K562 (cell line): ENCODE data around the gene SPPL3. TPM values are rescaled to one million over a fixed set of nuclear protein-coding genes. Genes with fewer than 3 reads are reported as not detected.

Experiments used
- ATAC-seq: fragments of 200-7000 bp; cut with Tn5 transposase; 3 replicates; pipeline ENCODE4 v1.9.1; 2020; ENCODE audit warnings: moderate library complexity
- BruUV-seq: library from RNA; stranded (reverse); fragments of 400-500 nt; replicated peaks from 2 replicates; lab custom pipeline; 2021; lab: Mats Ljungman, UMichigan
- CTCF ChIA-PET: fragments of 300-600 bp; formaldehyde crosslinking; extraction: SDS; loops from one replicate; lab custom pipeline; 2021; ENCODE audit warnings: low intra/inter-chr PET ratio; lab: Yijun Ruan, JAX
- POLR2A ChIA-PET: fragments of 300-600, 350-650 bp; sonication (Branson Sonifier 250); formaldehyde crosslinking; extraction: SDS; loops from one replicate; lab custom pipeline; 2021; ENCODE audit warnings: antibody characterized with exemption, inconsistent platforms; lab: Yijun Ruan, JAX
- DNase-seq, 4 experiments: peaks; one replicate each; pipeline versions ENCODE4 v3.0.0 to v3.0.0-alpha.2; 2011 to 2018; ENCODE audit warnings: low spot score in 3 of 4, mixed read lengths in 3 of 4; ENCODE audit errors: extremely low read depth in 1 of 4
- FAIRE-seq: peaks from 2 replicates; lab custom pipeline; 2011; peaks lifted over from hg19 to GRCh38; lab: Jason Lieb, UNC
- H2AFZ ChIP-seq: 2 replicates; pipeline ENCODE4 v1.6.0; 2011; ENCODE audit warnings: low read depth, low read length, control low read depth, inconsistent platforms
- H3K27ac ChIP-seq: fragments of 200-600 bp; 3 replicates; pipeline ENCODE4 v1.8.0; 2011; ENCODE audit warnings: low read depth, mild to moderate bottlenecking, control low read depth, inconsistent platforms, low read length, moderate library complexity, mixed read lengths; ENCODE audit errors: extremely low read depth
- H3K27me3 ChIP-seq, 2 experiments: fragments of 300-600 bp in 1 of 2; 2 replicates in 1 of 2; 3 replicates in 1 of 2; pipeline versions ENCODE4 v1.6.0 to v1.8.0; 2011; ENCODE audit warnings: inconsistent platforms in 2 of 2, low read length in 2 of 2, mild to moderate bottlenecking in 1 of 2, mixed read lengths in 1 of 2, moderate library complexity in 1 of 2; ENCODE audit not compliant: control insufficient read depth in 2 of 2, insufficient read depth in 2 of 2
- H3K36me3 ChIP-seq: fragments of 300-600 bp; 3 replicates; pipeline ENCODE4 v1.8.0; 2011; ENCODE audit warnings: mild to moderate bottlenecking, low read length, inconsistent platforms; ENCODE audit not compliant: control insufficient read depth, insufficient read depth
- H3K4me1 ChIP-seq, 2 experiments: fragments of 200-600 bp in 1 of 2; replicated peaks in 1 of 2; 2 replicates in 1 of 2; 3 replicates in 1 of 2; pipeline versions ENCODE4 v1.5.1 to v1.8.0; 2011; ENCODE audit warnings: inconsistent platforms in 2 of 2, low read length in 2 of 2, mild to moderate bottlenecking in 1 of 2, mixed read lengths in 1 of 2, moderate library complexity in 1 of 2; ENCODE audit not compliant: control insufficient read depth in 2 of 2, insufficient read depth in 2 of 2
- H3K4me2 ChIP-seq: 2 replicates; pipeline ENCODE4 v1.6.1; 2011; ENCODE audit warnings: low read length, control low read depth, inconsistent platforms, mixed read lengths; ENCODE audit not compliant: insufficient read depth
- H3K4me3 ChIP-seq: fragments of 200-600 bp; sonication (generic), shearing (Covaris generic); 2 replicates; pipeline ENCODE4 v1.5.1; 2016; ENCODE audit warnings: control low read depth, inconsistent platforms
- H3K79me2 ChIP-seq: fragments of 200-600 bp; 3 replicates; pipeline ENCODE4 v1.8.0; 2011; ENCODE audit warnings: low read length, inconsistent platforms; ENCODE audit not compliant: control insufficient read depth, insufficient read depth
- H3K9ac ChIP-seq, 2 experiments: 2 replicates each; pipeline versions ENCODE4 v1.6.0 to v1.6.1; 2011; ENCODE audit warnings: low read depth in 2 of 2, low read length in 2 of 2, control low read depth in 1 of 2, inconsistent platforms in 1 of 2, mild to moderate bottlenecking in 1 of 2, mixed read lengths in 1 of 2; ENCODE audit not compliant: insufficient read depth in 1 of 2
- H3K9me1 ChIP-seq: one replicate; pipeline ENCODE4 v1.6.0; 2011; ENCODE audit warnings: inconsistent platforms, mild to moderate bottlenecking, low read length, moderate library complexity; ENCODE audit not compliant: control insufficient read depth, insufficient read depth
- H3K9me3 ChIP-seq: replicated peaks from 2 replicates; pipeline ENCODE4 v1.5.1; 2011; ENCODE audit warnings: low read depth, low read length, inconsistent platforms; ENCODE audit not compliant: control insufficient read depth, insufficient read depth
- H4K20me1 ChIP-seq: replicated peaks from 2 replicates; pipeline ENCODE4 v1.6.1; 2011; ENCODE audit warnings: low read length, inconsistent platforms, mixed read lengths; ENCODE audit not compliant: control insufficient read depth, insufficient read depth
- BACH1 ChIP-seq: fragments of 200-800 bp; sonication (Bioruptor generic); IDR thresholded peaks from 2 replicates; pipeline ENCODE4 v1.6.1; 2016; ENCODE audit warnings: missing genetic modification characterization, missing compliant biosample characterization
- CBX8 ChIP-seq: fragments of 200-600 bp; sonication (generic); IDR thresholded peaks from 2 replicates; pipeline ENCODE4 v1.6.1; 2012; ENCODE audit warnings: borderline replicate concordance, mixed run types, low read depth, mild to moderate bottlenecking, moderate library complexity, mixed read lengths, low read length, control low read depth, inconsistent platforms; ENCODE audit not compliant: poor library complexity, severe bottlenecking; ENCODE audit errors: extremely low read depth
- HLTF ChIP-seq: fragments of 450-650 bp; IDR thresholded peaks from 2 replicates; pipeline ENCODE4 v1.6.1; 2016
- MAFF ChIP-seq: IDR thresholded peaks from 2 replicates; pipeline ENCODE4 v1.6.1; 2012; ENCODE audit warnings: low read length, improper control_type of control experiment
- MAZ ChIP-seq, 2 experiments: fragments of 450-650 bp in 1 of 2; sonication (generic) in 1 of 2; formaldehyde crosslinking; IDR thresholded peaks in 1 of 2; conservative IDR thresholded peaks in 1 of 2; 2 replicates each; pipeline versions ENCODE4 v1.4.0 to v1.5.0; 2020; ENCODE audit warnings: mild to moderate bottlenecking in 1 of 2, missing genetic modification reagents in 1 of 2
- MBD2 ChIP-seq: sonication (generic); IDR thresholded peaks from 2 replicates; pipeline ENCODE4 v1.6.1; 2016; ENCODE audit warnings: low read depth, borderline replicate concordance
- NCOA1 ChIP-seq: fragments of 450-650 bp; IDR thresholded peaks from 2 replicates; pipeline ENCODE4 v1.6.1; 2016; ENCODE audit warnings: low read depth
- PCBP1 ChIP-seq: fragments of 200-400 bp; formaldehyde crosslinking; IDR thresholded peaks from 2 replicates; pipeline ENCODE4 v1.6.1; 2018; ENCODE audit warnings: mild to moderate bottlenecking, low read depth, low read length; ENCODE audit not compliant: poor library complexity, severe bottlenecking
- RFX5 ChIP-seq: IDR thresholded peaks from 2 replicates; pipeline ENCODE4 v1.6.1; 2011; ENCODE audit warnings: low read depth, mild to moderate bottlenecking, improper control_type of control experiment, low read length
- RHOXF2B ChIP-seq: fragments of 250-450 bp; sonication (Bioruptor Pico); conservative IDR thresholded peaks from 2 replicates; pipeline ENCODE4 v1.5.1; 2021
- SREBF1 ChIP-seq: fragments of 150-350 bp; IDR thresholded peaks from 2 replicates; pipeline ENCODE4 v1.6.1; 2014; ENCODE audit warnings: antibody characterized with exemption, low read depth, low read length, borderline replicate concordance
- STAT5B ChIP-seq: fragments of 250-450 bp; sonication (Bioruptor Pico); IDR thresholded peaks from 2 replicates; pipeline ENCODE4 v1.8.0; 2021; ENCODE audit warnings: mild to moderate bottlenecking, inconsistent platforms
- TAF7 ChIP-seq: fragments of 450-650 bp; IDR thresholded peaks from 2 replicates; pipeline ENCODE4 v1.6.1; 2016; ENCODE audit warnings: missing genetic modification characterization, missing compliant biosample characterization
- TCF3 ChIP-seq: sonication (generic); formaldehyde crosslinking; IDR thresholded peaks from 2 replicates; pipeline ENCODE4 v1.4.0; 2020; ENCODE audit warnings: mild to moderate bottlenecking, missing genetic modification reagents
- ZEB2 ChIP-seq: fragments of 450-650 bp; IDR thresholded peaks from 2 replicates; pipeline ENCODE4 v1.6.1; 2016
- ZNF121 ChIP-seq: sonication (generic); formaldehyde crosslinking; conservative IDR thresholded peaks from 2 replicates; pipeline ENCODE4 v1.8.0; 2022; ENCODE audit warnings: missing genetic modification reagents
- ZNF511 ChIP-seq: sonication (generic); formaldehyde crosslinking; IDR thresholded peaks from 2 replicates; pipeline ENCODE4 v1.8.0; 2022; ENCODE audit warnings: mild to moderate bottlenecking, missing genetic modification reagents
- ZNF57 ChIP-seq: fragments of 450-650 bp; formaldehyde crosslinking; IDR thresholded peaks from 2 replicates; pipeline ENCODE4 v1.4.0; 2020; ENCODE audit warnings: mild to moderate bottlenecking, moderate library complexity
- WGBS: fragments of 100-300 bp; shearing (Covaris generic); methylation state at CpG from one replicate; pipeline ENCODE4 v1.1.6; 2016; ENCODE audit warnings: low coverage, mixed read lengths; ENCODE audit not compliant: insufficient coverage; ENCODE audit errors: missing lambda C conversion rate; 5-methylcytosine and 5-hydroxymethylcytosine counted together
- in situ Hi-C: fragments of 300-500 bp; cut with MboI; formaldehyde crosslinking; loops from 4 replicates; pipeline ENCODE4 v1.15.0; 2018; ENCODE audit warnings: inconsistent platforms, mixed read lengths
- intact Hi-C: fragments of 100-400 bp; cut with micrococcal nuclease; formaldehyde crosslinking; loops from 2 replicates; pipeline ENCODE4 v1.14.2; 2022
- polyA plus RNA-seq, 8 experiments: library from polyadenylated mRNA; depleted of rRNA in 4 of 8; stranded (reverse) in 5 of 8; unstranded in 3 of 8; fragments of >200 nt; fragmentation: Nextera tagmentation in 2 of 8; fragmentation: Illumina TruSeq in 1 of 8; extraction: Ambion mirVana in 2 of 8; extraction: Trizol in 1 of 8; gene quantifications; 2 replicates each; pipeline versions ENCODE4 v1.2.1 to v1.2.3, GENCODE V29; 2011 to 2014; ENCODE audit warnings: inconsistent platforms in 1 of 8, missing spikeins in 1 of 8
- total RNA-seq, 7 experiments: library from RNA; depleted of rRNA in 6 of 7; stranded (reverse); fragments of >200 nt in 6 of 7; fragmentation: Illumina TruSeq in 2 of 7; extraction: Trizol in 2 of 7; gene quantifications; 2 replicates each; pipeline versions ENCODE4 v1.2.1 to v1.2.3, GENCODE V29; 2011 to 2021; ENCODE audit warnings: low replicate concordance in 1 of 7

Gene SPPL3
- total and polyA plus RNA-seq, 9 of the 15 experiments (the other 6 are each of a cell fraction or from before 2014, with no cell fraction given), result 2.9 to 32.1 (median 7.1) TPM

DNA sequence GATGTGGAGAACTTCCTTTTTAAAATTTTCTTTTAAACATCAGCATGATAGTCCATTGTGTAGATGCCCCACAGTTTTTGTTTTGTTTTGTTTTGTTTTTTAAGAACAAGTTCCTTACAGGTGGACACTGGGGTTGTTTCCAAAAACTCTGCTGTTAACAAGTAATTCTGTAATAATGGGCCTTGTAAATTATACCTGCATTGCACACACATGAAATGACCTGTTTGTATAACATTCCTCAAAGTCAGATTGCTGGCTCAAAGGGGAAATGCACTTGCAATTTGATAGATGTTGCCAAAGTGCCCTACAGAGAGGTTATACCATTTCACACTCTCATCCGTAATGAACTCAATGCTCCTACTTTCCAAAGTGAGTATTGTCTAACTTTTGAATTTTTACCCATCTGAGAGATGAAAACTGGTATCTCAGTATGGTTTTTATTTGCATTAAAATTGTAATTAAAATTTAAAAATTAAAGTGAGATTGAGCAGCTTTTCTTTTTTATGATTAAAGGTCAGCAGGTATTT is 89.2 kb downstream of the SPPL3 start:
- in situ Hi-C loops, result no loop called here
- Histone ChIP-seq H3K36me3 (peaks cover 5% of the 10 kb centered on the region; the same call in 1 of the 3 replicates), H2AFZ (no peak overlapping the region), H3K4me2 (no peak overlapping the region), H3K9me1 (no peaks in the 10 kb centered on the region), H3K27me3 (no peaks in the 10 kb centered on the region), H3K4me3 (no peak overlapping the region), H3K4me1 (no peaks in the 10 kb centered on the region), H3K9me3 (no peaks in the 10 kb centered on the region), H4K20me1 (no peaks in the 10 kb centered on the region; the same call in 1 of the 2 replicates), H3K9ac (no peak overlapping the region), H3K79me2 (no peaks in the 10 kb centered on the region), H3K27ac (no peak overlapping the region)
- intact Hi-C loops, result no loop called here
- TF ChIP-seq NCOA1, result no peak
- no peak for TF ChIP-seq SREBF1
- no peak for TF ChIP-seq ZNF121 (CRISPR knock-in tag)
- TF ChIP-seq TAF7, result no peak
- no peak for TF ChIP-seq PCBP1
- CTCF ChIA-PET, result no interaction called here
- DNase-seq (no peak), ATAC-seq (no peak), FAIRE-seq (no peak)
- BruUV-seq, result no TSS peak
- POLR2A ChIA-PET, result no interaction called here
- WGBS, result 90% methylated on average over 1 of the region's 1 CpG

GRCh38 chr12:120814203-120814902 is 89.8 kb downstream of the SPPL3 start:
- intact Hi-C loops (no loop called here), in situ Hi-C loops (no loop called here)
- no peak overlapping the region for H3K27ac ChIP-seq
- H3K9me3 ChIP-seq, result no peaks in the 10 kb centered on the region
- H3K27me3 ChIP-seq, result no peaks in the 10 kb centered on the region
- H3K4me3 ChIP-seq, result no peak overlapping the region
- no peak overlapping the region for H3K9ac ChIP-seq
- H2AFZ ChIP-seq, result no peak overlapping the region
- FAIRE-seq, result no peak
- CTCF ChIA-PET, result no interaction called here
- H3K4me1 ChIP-seq, result no peaks in the 10 kb centered on the region
- no TSS peak for BruUV-seq
- H3K36me3 ChIP-seq, result peaks cover 8% of the 10 kb centered on the region; the same call in 1 of the 3 replicates
- no peaks in the 10 kb centered on the region for H3K79me2 ChIP-seq
- ATAC-seq, result no peak
- DNase-seq, result no peak
- no peak overlapping the region for H3K4me2 ChIP-seq
- WGBS, result 83% methylated on average over 2 of the region's 2 CpGs
- no peaks in the 10 kb centered on the region for H3K9me1 ChIP-seq
- no peaks in the 10 kb centered on the region; the same call in 1 of the 2 replicates for H4K20me1 ChIP-seq
- POLR2A ChIA-PET, result no interaction called here
- TF ChIP-seq RFX5 (no peak), HLTF (no peak), MAZ (CRISPR knock-in tag; conservative IDR thresholded peaks at IDR 0.05 in 1 of 2, IDR thresholded peaks at IDR 0.05 in 1 of 2) (no peak), MAFF (no peak), ZNF57 (no peak), CBX8 (no peak), RHOXF2B (CRISPR knock-in tag) (no peak), TCF3 (CRISPR knock-in tag) (no peak), ZEB2 (no peak), MBD2 (no peak), ZNF511 (no peak), BACH1 (no peak), STAT5B (CRISPR knock-in tag) (no peak)
